GM23338 (cell line): Measurements from ENCODE around the gene ESPN. TPM values are rescaled to one million over a fixed set of nuclear protein-coding genes. Genes with fewer than 3 reads are reported as not detected.

Source experiments
- ATAC-seq: fragments of 200-7000 bp; cut with Tn5 transposase; 3 replicates; pipeline ENCODE4 v1.9.1; 2020
- DNase-seq: peaks from one replicate; pipeline ENCODE4 v3.0.0-alpha.2; 2015; ENCODE audit warnings: low spot score
- H2AFZ ChIP-seq: fragments of 200-600 bp; sonication (generic); 2 replicates; pipeline ENCODE4 v1.8.0; 2016; ENCODE audit warnings: antibody characterized with exemption, mild to moderate bottlenecking, moderate library complexity
- H3F3A ChIP-seq: fragments of 200-600 bp; sonication (generic); replicated peaks from 2 replicates; pipeline ENCODE4 v1.8.0; 2017; ENCODE audit warnings: antibody characterized with exemption, mixed run types, low read depth
- H3K27ac ChIP-seq: fragments of 200-600 bp; sonication (generic); 2 replicates; pipeline ENCODE4 v1.6.1; 2016; ENCODE audit warnings: low read depth
- H3K27me3 ChIP-seq: fragments of 200-600 bp; sonication (generic); 2 replicates; pipeline ENCODE4 v1.8.0; 2016; ENCODE audit warnings: mild to moderate bottlenecking, mixed run types, moderate library complexity; ENCODE audit not compliant: insufficient read depth
- H3K36me3 ChIP-seq: fragments of 200-600 bp; sonication (generic); 2 replicates; pipeline ENCODE4 v1.8.0; 2016; ENCODE audit warnings: mild to moderate bottlenecking; ENCODE audit not compliant: insufficient read depth
- H3K4me1 ChIP-seq: fragments of 200-600 bp; sonication (generic); 2 replicates; pipeline ENCODE4 v1.8.0; 2016; ENCODE audit warnings: mild to moderate bottlenecking, moderate library complexity; ENCODE audit not compliant: insufficient read depth
- H3K4me2 ChIP-seq: fragments of 200-600 bp; sonication (generic); 2 replicates; pipeline ENCODE4 v1.7.1; 2017; ENCODE audit warnings: mixed run types
- H3K4me3 ChIP-seq: fragments of 200-600 bp; sonication (generic); 2 replicates; pipeline ENCODE4 v1.6.1; 2016; ENCODE audit warnings: mixed run types
- H3K79me2 ChIP-seq: fragments of 200-600 bp; sonication (generic); replicated peaks from 2 replicates; pipeline ENCODE4 v1.8.0; 2017; ENCODE audit warnings: mild to moderate bottlenecking; ENCODE audit not compliant: insufficient read depth
- H3K9me2 ChIP-seq: fragments of 200-600 bp; sonication (generic); 2 replicates; pipeline ENCODE4 v1.8.0; 2017; ENCODE audit not compliant: insufficient read depth
- H4K20me1 ChIP-seq: fragments of 200-600 bp; sonication (generic); replicated peaks from 2 replicates; pipeline ENCODE4 v1.8.0; 2017; ENCODE audit warnings: mild to moderate bottlenecking; ENCODE audit not compliant: insufficient read depth
- H3K27ac Mint-ChIP-seq: 2 replicates; pipeline ENCODE4 v1.8.0; 2020; ENCODE audit warnings: inconsistent platforms, mild to moderate bottlenecking, moderate library complexity, mixed read lengths
- H3K27me3 Mint-ChIP-seq: 3 replicates; pipeline ENCODE4 v1.8.0; 2022; ENCODE audit warnings: low read depth, mild to moderate bottlenecking, moderate library complexity, mixed read lengths, inconsistent platforms; ENCODE audit not compliant: insufficient read depth, poor library complexity
- H3K36me3 Mint-ChIP-seq: 3 replicates; pipeline ENCODE4 v1.8.0; 2021; ENCODE audit warnings: low read depth, mild to moderate bottlenecking, inconsistent platforms, moderate library complexity, mixed read lengths
- H3K4me1 Mint-ChIP-seq: 3 replicates; pipeline ENCODE4 v1.8.0; 2020; ENCODE audit warnings: mild to moderate bottlenecking, inconsistent platforms, mixed read lengths
- H3K4me3 Mint-ChIP-seq: 3 replicates; pipeline ENCODE4 v1.8.0; 2021; ENCODE audit warnings: moderate library complexity, mild to moderate bottlenecking, inconsistent platforms, mixed read lengths
- H3K9me3 Mint-ChIP-seq: 3 replicates; pipeline ENCODE4 v1.8.0; 2020; ENCODE audit warnings: moderate library complexity, mild to moderate bottlenecking, inconsistent platforms, mixed read lengths
- CREB1 ChIP-seq: fragments of 250-450 bp; sonication (Bioruptor Pico); IDR thresholded peaks from 2 replicates; pipeline ENCODE4 v1.5.0; 2020; ENCODE audit warnings: low read depth, mild to moderate bottlenecking, moderate library complexity
- EZH2 ChIP-seq: fragments of 200-600 bp; sonication (generic); IDR thresholded peaks from one replicate; pipeline ENCODE4 v1.8.0; 2017; ENCODE audit warnings: antibody characterized with exemption, mild to moderate bottlenecking, low read depth; ENCODE audit not compliant: unreplicated experiment
- EZH2phosphoT487 ChIP-seq: fragments of 200-600 bp; sonication (generic); IDR thresholded peaks from one replicate; pipeline ENCODE4 v1.8.1; 2018; ENCODE audit warnings: antibody characterized with exemption; ENCODE audit not compliant: unreplicated experiment
- POLR2AphosphoS5 ChIP-seq: IDR thresholded peaks from 2 replicates; pipeline ENCODE4 v1.6.1; 2016; ENCODE audit warnings: antibody characterized with exemption, low read depth
- ZNF114 ChIP-seq: fragments of 250-450 bp; sonication (Bioruptor Pico); IDR thresholded peaks from 2 replicates; pipeline ENCODE4 v1.5.0; 2020; ENCODE audit warnings: mild to moderate bottlenecking, moderate library complexity
- polyA plus RNA-seq: library from polyadenylated mRNA; unstranded; fragments of >200 nt; fragmentation: Nextera tagmentation; extraction: Ambion mirVana; gene quantifications from 2 replicates; pipeline ENCODE4 v1.2.1, GENCODE V29; 2016
- total RNA-seq: library from RNA; depleted of rRNA; stranded (reverse); fragments of >200 nt; shearing (Covaris generic); gene quantifications from 2 replicates; pipeline ENCODE4 v1.2.3, GENCODE V29; 2014
- TF ChIP-seq, protein P1 (sequence below), 2 experiments: fragments of 200-600 bp in 1 of 2; sonication (generic) in 1 of 2; conservative IDR thresholded peaks; 2 replicates each; pipeline versions ENCODE4 v1.5.1 to v1.6.1; 2016 to 2017; ENCODE audit warnings: antibody characterized with exemption in 2 of 2, low read depth in 2 of 2, mild to moderate bottlenecking in 2 of 2, moderate library complexity in 1 of 2

ESPN gene
- total and polyA plus RNA-seq, 2 experiments from 2014 or later = 12.2 to 13.6 TPM

DNA sequence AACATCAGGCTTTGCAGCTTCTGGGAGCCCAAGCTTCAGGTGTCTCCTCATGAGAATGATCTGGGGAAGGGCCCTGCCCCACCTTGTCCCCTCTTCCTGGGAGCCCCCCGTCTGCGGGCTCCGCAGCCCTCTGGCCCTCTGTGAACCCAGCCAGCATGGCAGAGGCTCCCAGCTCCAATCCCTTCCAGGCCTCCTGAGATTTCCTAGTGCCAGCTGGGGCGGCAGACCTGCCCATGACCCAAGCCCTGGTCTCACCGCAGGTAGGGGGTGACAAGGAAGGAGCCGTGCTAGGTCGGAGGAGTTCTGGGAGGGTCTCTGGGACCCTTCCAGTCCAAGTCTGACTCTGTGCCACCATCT lies 59.2 kb downstream of the ESPN start:
- no peaks in the 10 kb centered on the region for H3F3A ChIP-seq
- TF ChIP-seq CREB1 (CRISPR knock-in tag) = no peak
- TF ChIP-seq POLR2AphosphoS5 = no peak
- Mint-ChIP-seq H3K9me3 (no peaks in the 10 kb centered on the region), H3K27ac (no peak overlapping the region), H3K36me3 (no peaks in the 10 kb centered on the region), H3K4me1 (peaks cover 22% of the 10 kb centered on the region), H3K4me3 (peak overlapping the region; percentile 78), H3K27me3 (peaks cover 22% of the 10 kb centered on the region)
- no peak for DNase-seq
- no peak overlapping the region for H3K27ac ChIP-seq
- ATAC-seq = no peak
- no peak overlapping the region for H3K4me2 ChIP-seq
- peaks cover 6% of the 10 kb centered on the region; the same call in 1 of the 2 replicates for H3K27me3 ChIP-seq
- H3K4me3 ChIP-seq = no peak overlapping the region
- no peaks in the 10 kb centered on the region for H3K9me2 ChIP-seq
- H3K79me2 ChIP-seq = no peaks in the 10 kb centered on the region
- no peaks in the 10 kb centered on the region for H3K36me3 ChIP-seq
- no peaks in the 10 kb centered on the region for H3K4me1 ChIP-seq
- H4K20me1 ChIP-seq = no peaks in the 10 kb centered on the region
- no peak overlapping the region for H2AFZ ChIP-seq

DNA sequence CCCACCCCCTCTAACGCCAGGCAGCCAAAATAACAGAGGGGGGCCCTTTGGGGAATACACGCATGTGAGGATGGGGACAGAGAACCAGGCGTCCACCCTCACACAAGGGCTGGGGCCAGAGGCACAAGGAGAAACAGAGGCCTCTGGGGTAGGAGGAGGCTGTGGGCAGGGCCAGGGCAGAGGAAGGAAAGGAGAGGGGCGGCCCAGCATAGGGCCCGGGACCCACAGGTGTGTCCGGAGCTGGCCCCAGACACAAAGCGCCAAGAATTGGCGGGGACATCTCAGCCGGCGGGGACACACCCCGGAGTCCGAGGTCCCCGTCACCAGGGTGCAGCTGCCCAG lies 60.2 kb downstream of the ESPN start:
- peak overlapping the region; percentile 80 for H3K4me2 ChIP-seq

DNA sequence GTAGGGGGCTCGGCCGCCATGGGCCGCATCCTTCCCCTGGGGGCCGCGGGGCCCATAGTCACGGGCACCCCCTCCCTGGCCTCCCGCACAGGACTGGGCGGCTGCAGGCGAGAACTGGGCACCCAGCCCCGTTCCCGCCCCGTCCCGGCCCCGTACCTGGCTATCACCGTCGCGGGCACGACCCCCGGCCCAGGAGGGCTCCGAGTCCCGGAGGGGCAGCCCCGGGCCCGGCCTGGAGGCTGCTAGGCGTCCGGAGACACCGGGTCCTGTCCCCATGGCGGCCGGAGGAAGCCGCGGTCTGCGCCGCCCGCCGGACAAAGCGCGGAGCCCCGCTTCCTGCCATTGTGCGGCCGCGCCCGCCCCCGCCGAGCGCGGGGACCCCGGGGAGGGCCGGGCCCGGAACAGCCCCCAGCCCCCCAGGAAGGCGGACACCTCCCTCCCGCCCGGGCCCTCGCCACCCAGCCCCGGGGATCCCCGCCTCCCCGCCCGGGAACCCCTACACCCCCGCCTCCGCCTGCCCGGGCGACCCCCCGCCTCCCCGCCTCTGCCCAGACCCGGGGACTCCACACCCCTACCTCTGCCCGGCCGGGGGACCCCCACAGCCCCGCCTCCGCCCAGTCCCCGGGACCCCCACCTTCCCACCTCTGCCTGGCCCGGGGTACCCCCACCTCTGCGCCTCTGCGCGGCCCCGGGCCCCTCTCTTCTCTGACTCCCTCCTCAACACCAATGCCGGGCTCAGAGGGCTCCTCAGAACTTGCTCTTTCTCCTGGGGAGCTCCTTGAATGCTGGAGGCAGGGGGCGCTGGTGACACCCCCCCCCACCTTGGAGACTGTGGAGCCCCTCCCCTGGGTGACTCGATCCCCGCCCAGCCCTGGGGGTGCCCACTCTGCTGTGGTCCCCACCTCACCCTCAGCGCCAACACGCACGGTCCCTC lies 60.9 kb downstream of the ESPN start:
- Mint-ChIP-seq H3K9me3 (no peaks in the 10 kb centered on the region), H3K27me3 (peaks cover 22% of the 10 kb centered on the region), H3K27ac (no peak overlapping the region), H3K4me1 (peaks cover 22% of the 10 kb centered on the region), H3K4me3 (peak overlapping the region; percentile 71), H3K36me3 (no peaks in the 10 kb centered on the region)
- TF ChIP-seq EZH2 (no peak), ZNF114 (CRISPR knock-in tag) (no peak)
- TF ChIP-seq, protein P1, sequence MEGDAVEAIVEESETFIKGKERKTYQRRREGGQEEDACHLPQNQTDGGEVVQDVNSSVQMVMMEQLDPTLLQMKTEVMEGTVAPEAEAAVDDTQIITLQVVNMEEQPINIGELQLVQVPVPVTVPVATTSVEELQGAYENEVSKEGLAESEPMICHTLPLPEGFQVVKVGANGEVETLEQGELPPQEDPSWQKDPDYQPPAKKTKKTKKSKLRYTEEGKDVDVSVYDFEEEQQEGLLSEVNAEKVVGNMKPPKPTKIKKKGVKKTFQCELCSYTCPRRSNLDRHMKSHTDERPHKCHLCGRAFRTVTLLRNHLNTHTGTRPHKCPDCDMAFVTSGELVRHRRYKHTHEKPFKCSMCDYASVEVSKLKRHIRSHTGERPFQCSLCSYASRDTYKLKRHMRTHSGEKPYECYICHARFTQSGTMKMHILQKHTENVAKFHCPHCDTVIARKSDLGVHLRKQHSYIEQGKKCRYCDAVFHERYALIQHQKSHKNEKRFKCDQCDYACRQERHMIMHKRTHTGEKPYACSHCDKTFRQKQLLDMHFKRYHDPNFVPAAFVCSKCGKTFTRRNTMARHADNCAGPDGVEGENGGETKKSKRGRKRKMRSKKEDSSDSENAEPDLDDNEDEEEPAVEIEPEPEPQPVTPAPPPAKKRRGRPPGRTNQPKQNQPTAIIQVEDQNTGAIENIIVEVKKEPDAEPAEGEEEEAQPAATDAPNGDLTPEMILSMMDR (conservative IDR thresholded peaks at IDR 0.05; ENCODE audit: low read depth in 2 of 2) = peak in 1 of 2 experiments; percentile 38; a peak in 2 of 4 replicates
- Histone ChIP-seq H2AFZ (peak overlapping the region; percentile 80), H3K36me3 (no peaks in the 10 kb centered on the region), H3K4me2 (peak overlapping the region; percentile 92), H3K4me3 (peak overlapping the region; percentile 78), H4K20me1 (no peaks in the 10 kb centered on the region; the same call in 1 of the 2 replicates), H3K27ac (no peak overlapping the region), H3K27me3 (peaks cover 6% of the 10 kb centered on the region; the same call in 1 of the 2 replicates), H3K4me1 (no peaks in the 10 kb centered on the region; the same call in 1 of the 2 replicates), H3F3A (peaks cover 3% of the 10 kb centered on the region; the same call in 1 of the 2 replicates), H3K9me2 (no peaks in the 10 kb centered on the region), H3K79me2 (no peaks in the 10 kb centered on the region)
- peak; percentile 4 for ATAC-seq
- DNase-seq = peak; percentile 52

More for the DNA sequence above, 60.2 kb downstream of the ESPN start:
- Histone ChIP-seq H3K36me3 (no peaks in the 10 kb centered on the region), H3K27ac (no peak overlapping the region), H4K20me1 (no peaks in the 10 kb centered on the region; the same call in 1 of the 2 replicates), H3K27me3 (peaks cover 6% of the 10 kb centered on the region; the same call in 1 of the 2 replicates), H3K9me2 (no peaks in the 10 kb centered on the region), H3F3A (no peaks in the 10 kb centered on the region), H3K4me3 (peak overlapping the region; percentile 78), H2AFZ (peak overlapping the region; percentile 80), H3K79me2 (no peaks in the 10 kb centered on the region), H3K4me1 (no peaks in the 10 kb centered on the region; the same call in 1 of the 2 replicates)
- TF ChIP-seq POLR2AphosphoS5 = peak; percentile 53
- TF ChIP-seq EZH2phosphoT487 = no peak
- ATAC-seq = peak; percentile 12
- Mint-ChIP-seq H3K27me3 (peaks cover 22% of the 10 kb centered on the region), H3K27ac (no peak overlapping the region), H3K4me3 (peak overlapping the region; percentile 78), H3K9me3 (no peaks in the 10 kb centered on the region), H3K4me1 (peaks cover 22% of the 10 kb centered on the region), H3K36me3 (no peaks in the 10 kb centered on the region)
- DNase-seq = peak; percentile 41
